Tongue (tissue), 2 donors: Measurements from ENCODE around the gene JMJD8. TPM values are rescaled to one million over a fixed set of nuclear protein-coding genes. Genes with fewer than 3 reads are reported as not detected.
"Not testable (repeated sequence)": the region's sequence is repeated elsewhere in the genome, so short reads cannot be mapped to it uniquely, and the experiment has no call there.

ENCODE experiments used
- DNase-seq: peaks from one replicate; pipeline ENCODE4 v3.0.0-alpha.2; 2015
- total RNA-seq: library from RNA; depleted of rRNA; stranded (reverse); fragments of >200 nt; gene quantifications from one replicate; pipeline ENCODE4 v1.2.3, GENCODE V29; 2014

The JMJD8 gene
- total RNA-seq, 1 donor from 2014 or later, result 26.6 TPM

DNA sequence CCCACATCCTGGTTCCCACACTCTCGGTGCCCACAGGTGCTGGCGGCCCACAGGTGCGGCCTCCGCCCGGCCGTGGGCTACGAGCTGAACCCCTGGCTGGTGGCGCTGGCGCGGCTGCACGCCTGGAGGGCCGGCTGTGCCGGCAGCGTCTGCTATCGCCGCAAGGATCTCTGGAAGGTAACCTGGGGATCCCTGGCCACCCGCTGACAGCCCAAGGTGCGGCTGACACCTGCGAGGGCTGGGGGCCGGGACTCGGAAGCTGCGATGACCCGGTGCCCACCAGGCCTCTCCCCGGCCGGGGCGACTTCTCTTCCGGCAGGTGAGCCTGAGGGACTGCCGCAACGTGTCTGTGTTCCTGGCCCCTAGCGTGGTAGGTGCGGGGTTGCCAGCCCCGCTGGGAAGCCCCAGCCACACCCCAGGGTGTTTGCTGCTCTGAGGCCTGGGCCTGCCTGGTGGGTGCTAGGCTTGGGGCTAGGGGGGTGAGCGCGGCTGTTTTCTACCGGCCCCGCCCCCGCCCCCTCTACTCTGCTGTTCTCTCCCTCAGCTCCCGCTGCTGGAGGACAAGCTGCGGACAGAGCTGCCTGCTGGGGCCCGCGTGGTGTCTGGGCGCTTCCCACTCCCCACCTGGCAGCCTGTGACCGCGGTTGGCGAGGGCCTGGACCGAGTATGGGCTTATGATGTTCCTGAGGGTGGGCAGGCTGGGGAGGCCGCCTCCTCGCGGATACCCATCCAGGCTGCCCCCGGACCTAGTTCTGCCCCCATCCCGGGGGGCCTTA lies 37.8 kb upstream of the JMJD8 start:
- no peak for DNase-seq

DNA sequence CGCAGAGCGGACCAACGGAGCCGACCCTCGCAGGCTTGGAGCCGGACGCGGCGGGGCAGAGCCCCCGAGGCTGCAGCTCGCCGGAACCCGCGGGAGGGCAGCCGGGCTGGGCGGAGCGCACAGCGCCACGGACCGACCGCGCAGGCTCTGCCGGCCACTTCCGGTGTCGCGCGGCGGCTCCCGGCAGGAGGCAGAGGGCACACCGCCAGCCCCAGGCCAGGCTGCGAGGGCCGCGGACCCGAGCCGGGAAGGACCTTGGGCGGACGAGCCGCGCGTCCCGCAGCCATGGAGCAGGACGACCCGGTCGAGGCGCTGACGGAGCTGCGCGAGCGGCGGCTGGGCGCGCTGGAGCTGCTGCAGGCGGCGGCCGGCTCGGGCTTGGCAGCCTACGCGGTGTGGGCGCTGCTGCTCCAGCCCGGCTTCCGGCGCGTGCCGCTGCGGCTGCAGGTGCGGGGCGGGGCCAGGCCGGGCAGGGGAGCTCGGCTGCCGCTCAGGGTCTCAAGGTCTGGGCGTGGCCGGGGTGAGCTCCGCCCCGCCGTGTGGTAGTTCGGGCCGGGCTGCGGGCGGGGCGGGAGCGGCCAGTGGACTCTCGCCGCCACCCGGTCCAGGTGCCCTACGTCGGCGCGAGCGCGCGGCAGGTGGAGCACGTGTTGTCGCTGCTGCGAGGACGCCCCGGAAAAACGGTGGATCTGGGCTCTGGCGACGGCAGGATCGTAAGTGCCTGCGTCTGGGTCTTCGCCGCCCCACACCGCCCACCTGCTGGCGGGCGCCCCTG lies 37.0 kb upstream of the JMJD8 start, which contains the start of gene ANTKMT:
Gene ANTKMT, plus strand, starts transcription at position 157 of the 775 bp plus-strand sequence. Its CDS starts 129 bp downstream, at position 286.
- peak; percentile 84 for DNase-seq

DNA sequence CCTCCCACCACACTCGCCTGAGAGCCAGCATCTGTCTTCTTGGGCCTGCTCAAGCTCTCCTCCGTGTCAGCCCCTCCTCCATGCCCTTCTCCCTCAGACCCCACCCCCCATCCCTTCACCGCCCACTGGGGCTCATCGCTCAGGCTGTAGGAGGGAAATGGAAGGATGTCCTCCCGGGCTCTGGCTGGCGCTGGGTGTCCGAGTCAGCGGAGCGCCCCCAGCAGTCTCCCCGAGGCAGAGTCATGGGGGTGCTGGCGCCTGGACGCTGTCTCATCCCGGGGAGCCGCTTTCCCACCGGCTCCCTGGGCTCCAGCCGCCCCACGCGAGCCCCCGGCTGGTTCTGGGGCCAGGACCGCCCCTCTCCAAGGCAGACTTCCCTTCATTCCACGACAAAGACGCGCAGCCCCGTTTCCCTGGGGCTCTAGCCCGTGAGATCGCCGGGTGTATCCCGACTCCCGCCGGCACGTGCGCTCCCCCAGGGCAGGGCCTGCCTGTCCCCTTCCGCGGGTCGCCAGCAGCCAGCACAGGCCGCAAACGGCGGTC lies 36.4 kb upstream of the JMJD8 start:
- DNase-seq, result peak; percentile 89

GRCh38 chr16:719815-720446 lies 35.8 kb upstream of the JMJD8 start:
- DNase-seq, result no peak

DNA sequence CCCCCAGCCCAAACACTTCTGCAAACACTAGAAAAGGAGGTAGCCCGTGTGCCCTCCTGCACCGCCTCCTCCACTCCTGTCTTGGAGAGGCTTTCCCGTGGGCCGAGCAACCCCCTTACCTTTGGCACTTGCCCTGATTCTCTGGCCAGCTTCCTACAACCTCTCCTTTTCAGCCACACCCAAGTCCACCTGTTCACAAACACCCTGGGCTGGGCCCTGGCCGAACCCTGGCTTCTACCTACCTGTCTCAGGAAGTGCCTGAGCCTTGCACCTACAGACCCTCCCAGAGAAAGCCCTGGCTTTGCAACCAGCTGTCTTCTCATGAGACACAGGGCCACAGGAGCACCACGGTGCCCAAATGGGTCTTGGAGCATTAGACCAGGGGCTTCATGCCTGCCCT lies 34.8 kb upstream of the JMJD8 start:
- no peak for DNase-seq

DNA sequence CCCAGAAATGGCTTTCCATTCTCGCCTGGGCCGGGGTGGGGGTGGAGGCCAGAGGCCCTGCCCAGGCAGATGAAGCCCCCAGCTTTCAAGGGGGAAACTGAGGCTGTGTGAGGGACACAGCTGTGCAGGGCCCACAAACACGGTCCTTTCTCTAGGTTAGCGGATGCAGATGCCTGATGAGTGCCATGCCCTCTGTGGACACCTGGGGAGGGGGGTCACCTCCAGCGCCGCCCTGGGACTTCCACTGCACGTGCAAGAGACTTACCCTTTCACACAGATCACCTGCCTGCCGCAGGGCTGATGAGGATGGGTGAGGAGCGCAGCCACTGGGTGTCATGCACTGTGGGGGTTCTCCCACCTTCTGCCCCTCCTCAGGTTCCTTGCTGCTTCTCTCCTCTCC lies 34.3 kb upstream of the JMJD8 start:
- no peak for DNase-seq

GRCh38 chr16:717450-718245 lies 33.5 kb upstream of the JMJD8 start:
- no peak for DNase-seq

DNA sequence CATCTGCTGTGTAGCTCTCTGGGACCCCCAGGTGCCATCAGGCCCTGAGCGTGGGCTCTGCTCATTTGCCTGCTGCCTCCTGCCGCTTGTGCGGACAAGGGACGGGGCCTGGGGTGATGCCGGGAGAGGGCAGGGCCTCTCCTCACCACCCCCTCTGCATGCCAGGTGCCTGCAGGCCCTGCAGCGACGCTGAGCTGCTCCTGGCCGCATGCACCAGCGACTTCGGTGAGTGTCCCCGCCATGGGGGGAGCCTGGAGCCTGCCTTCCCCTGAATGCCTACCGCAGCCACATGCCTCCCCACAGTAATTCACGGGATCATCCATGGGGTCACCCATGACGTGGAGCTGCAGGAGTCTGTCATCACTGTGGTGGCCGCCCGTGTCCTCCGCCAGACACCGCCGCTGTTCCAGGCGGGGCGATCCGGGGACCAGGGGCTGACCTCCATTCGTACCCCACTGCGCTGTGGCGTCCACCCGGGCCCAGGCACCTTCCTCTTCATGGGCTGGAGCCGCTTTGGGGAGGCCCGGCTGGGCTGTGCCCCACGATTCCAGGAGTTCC lies 32.7 kb upstream of the JMJD8 start:
- no peak for DNase-seq

DNA sequence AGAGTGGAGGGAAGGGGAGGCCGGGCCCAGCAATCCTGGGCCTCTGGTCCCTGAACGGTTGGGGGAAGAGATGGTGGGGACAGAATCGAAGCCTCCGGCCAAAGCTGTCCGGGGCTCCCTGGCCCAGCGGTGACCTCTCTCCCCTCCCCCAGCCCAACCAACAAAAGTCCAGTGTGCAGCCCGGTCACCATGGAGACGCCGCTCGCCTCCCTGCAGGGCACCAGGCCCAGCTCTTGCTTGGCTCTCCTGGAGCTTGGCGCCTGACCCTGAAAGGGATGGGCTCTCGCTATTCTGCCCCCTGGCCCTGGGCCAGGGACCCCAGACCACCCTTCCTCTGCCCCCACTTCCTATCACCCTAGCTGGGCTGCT lies 32.0 kb upstream of the JMJD8 start:
- DNase-seq, result peak; percentile 48

DNA sequence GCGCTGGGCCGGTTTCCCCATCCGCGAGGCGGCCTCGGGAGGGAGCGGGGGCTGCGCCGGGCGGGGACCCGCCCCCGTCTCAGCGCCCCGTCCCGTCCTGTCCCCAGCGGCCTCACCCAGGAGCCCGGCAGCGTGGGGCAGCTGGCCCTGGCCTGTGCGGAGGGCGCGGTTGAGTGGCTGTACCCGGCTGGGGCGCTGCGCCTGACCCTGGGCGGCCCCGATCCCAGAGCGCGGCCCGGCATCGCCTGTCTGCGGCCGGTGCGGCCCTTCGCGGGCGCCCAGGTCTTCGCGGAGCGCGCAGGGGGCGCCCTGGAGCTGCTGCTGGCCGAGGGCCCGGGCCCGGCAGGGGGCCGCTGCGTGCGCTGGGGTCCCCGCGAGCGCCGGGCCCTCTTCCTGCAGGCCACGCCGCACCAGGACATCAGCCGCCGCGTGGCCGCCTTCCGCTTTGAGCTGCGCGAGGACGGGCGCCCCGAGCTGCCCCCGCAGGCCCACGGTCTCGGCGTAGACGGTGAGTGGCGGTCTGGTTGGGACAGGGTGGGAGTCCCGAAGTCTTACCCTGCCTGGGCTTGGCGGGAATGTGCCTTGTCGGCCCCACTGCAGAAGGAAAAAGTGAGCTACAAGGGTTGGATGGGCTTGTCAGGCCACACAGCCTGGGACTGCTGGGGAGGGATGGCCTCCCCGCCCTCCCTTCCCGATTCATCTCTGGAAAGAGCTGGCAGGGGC lies 31.5 kb upstream of the JMJD8 start:
- DNase-seq, result no peak

- peak; percentile 94 for DNase-seq
Measured at GRCh38 chr16:714558-715476, 30.7 kb upstream of the JMJD8 start, which contains the start of gene METRN. METRN (plus strand) TSS chr16:715118; CDS start chr16:715290, 172 bp downstream.

DNA sequence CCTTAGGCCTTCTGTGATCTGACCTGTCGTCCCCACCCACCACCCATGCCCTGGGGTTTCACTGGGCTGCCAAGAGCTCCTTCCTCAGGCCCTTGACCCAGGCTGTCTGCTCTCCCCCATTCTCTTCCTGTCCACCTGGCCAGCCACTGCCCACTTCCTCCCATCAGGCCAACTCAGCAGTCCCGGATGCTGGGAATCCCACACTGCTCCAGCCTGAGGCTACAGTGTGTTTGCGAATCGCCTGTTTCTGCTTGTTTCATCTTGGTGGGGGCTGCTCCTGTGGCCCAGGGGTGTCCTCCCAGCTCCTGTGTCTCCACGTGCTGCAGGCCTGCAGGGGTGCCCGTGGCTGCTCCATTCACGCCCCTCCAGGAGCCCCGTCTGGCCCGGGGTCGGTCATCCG lies 29.9 kb upstream of the JMJD8 start:
- DNase-seq, result no peak

GRCh38 chr16:712740-713250 lies 28.7 kb upstream of the JMJD8 start:
- DNase-seq, result not testable (repeated sequence)

DNA sequence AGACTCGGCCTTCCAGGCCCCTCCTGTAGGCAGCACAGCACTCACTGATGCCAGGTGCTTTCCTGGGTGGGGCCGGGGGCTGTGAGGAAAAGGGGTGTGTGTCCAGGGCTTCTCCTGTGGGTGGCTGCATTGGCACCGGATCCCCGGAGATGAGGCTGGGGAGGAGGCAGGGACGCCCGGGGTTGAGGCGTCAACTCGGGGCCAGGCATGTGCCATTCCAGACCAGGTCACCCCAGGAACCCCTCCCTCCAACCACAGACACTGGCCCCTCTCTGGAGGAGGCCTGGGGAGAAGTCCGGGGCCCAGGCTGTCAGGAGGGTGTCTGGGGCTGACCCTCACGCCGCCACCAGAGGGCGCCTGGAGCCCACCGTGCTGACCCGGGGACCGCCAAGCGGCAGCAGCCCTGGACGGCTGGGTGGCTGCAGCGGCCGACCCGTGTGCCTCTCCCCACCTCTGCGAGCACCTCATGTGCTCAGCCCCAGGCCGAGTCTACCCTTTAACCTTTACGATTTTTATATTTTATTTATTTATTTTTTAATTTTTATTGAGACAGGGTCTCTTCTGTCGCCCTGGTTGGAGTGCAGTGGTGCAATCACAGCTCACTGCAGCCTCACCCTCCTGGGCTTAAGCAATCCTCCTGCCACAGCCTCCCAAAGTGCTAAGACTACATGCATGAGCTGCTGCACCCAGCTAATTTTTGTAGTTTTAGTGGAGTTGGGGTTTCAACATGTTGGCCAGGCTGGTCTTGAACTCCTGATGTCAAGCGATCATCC lies 27.6 kb upstream of the JMJD8 start:
- DNase-seq, result peak; percentile 81

DNA sequence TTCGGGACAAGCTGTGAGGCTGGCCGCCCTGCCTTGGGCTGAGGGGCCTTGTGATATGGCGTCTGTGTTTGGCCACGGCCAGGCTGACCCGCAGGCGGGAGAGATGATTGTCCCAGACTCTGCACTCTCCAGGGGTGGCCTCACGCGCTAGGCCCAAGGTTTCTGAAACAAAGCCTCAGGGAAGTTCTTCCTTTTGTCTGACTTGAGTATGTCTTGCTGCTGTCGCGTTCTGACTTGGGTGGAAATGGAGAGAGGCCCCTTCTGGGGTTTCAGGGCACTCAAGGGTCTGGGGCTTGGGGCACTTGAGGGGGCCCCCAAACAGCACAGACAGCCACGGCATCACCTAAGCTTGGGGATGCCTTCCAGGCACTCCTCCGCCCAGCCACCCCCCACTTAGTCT lies 26.9 kb upstream of the JMJD8 start:
- DNase-seq, result no peak

GRCh38 chr16:710500-711075 lies 26.5 kb upstream of the JMJD8 start:
- no peak for DNase-seq

DNA sequence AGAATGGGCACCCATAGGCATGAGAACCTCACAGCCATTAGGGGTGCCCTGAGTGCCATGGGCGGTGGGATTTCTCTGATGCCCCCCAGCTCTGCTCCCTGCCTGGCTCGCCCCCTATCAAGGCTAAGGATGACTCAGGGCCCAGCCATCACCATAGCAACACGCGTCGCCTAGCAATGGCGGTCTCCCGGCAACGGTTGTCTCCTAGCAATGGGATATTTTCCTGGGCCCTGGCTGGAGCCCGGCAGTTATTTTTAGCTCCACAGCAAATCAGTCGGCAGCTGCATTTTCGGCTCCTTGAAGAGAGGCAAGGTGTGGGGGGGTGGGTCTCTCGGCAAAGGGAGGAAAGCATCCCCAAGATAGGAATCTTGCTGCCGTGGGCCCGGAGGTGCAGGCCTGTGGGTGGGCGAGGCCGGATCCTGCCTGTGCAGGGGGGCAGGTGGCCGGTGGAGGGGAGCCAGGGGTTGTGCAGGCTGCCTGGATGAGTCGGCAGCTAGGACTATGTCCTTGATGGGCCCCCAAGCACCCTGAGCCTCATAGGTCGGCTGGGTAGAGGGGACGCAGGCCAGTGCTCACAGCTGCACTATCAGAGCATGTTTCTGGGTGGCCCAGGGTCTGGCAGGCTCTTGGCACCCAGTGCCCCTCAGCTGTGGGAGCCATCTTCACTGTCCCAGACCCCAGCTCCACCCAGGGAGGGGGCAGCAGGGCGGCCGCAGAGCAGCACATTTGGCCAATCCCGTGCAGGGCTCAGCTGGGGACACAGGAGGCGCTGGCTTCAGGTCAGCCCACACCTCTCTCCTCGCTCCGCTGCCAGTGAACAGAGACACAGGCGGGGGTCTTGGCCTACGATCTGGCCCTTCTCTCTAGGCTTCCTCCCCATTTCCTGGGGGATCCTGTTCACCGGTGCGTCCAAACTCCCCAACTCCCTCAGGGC lies 25.7 kb upstream of the JMJD8 start:
- DNase-seq, result peak; percentile 86
